Endodermal cell (in vitro differentiated cells): Measurements from ENCODE around the gene ZDHHC21. TPM values are rescaled to one million over a fixed set of nuclear protein-coding genes. Genes with fewer than 3 reads are reported as not detected.

Source experiments
- DNase-seq: peaks from one replicate; pipeline ENCODE4 v3.0.0-alpha.2; 2017
- H3K27ac ChIP-seq: 2 replicates; pipeline ENCODE4 v1.5.1; 2013; ENCODE audit warnings: mild to moderate bottlenecking, low read depth, low read length, moderate library complexity
- H3K27me3 ChIP-seq: 2 replicates; pipeline ENCODE4 v1.6.1; 2013; ENCODE audit warnings: mild to moderate bottlenecking, low read length, moderate library complexity; ENCODE audit not compliant: insufficient read depth, control insufficient read depth, poor library complexity, severe bottlenecking
- H3K36me3 ChIP-seq: 2 replicates; pipeline ENCODE4 v1.7.0; 2013; ENCODE audit warnings: mild to moderate bottlenecking, low read length, moderate library complexity; ENCODE audit not compliant: control insufficient read depth, insufficient read depth
- H3K4me1 ChIP-seq: one replicate; pipeline ENCODE4 v1.7.0; 2013; ENCODE audit warnings: low read length; ENCODE audit not compliant: control insufficient read depth, insufficient read depth
- H3K4me3 ChIP-seq: 2 replicates; pipeline ENCODE4 v1.5.1; 2013; ENCODE audit warnings: mild to moderate bottlenecking, low read length, moderate library complexity
- H3K9ac ChIP-seq: 2 replicates; pipeline ENCODE4 v1.6.1; 2013; ENCODE audit warnings: mild to moderate bottlenecking, low read length, moderate library complexity; ENCODE audit not compliant: poor library complexity, severe bottlenecking; ENCODE audit errors: extremely low read depth
- H3K9me3 ChIP-seq: 2 replicates; pipeline ENCODE4 v1.6.1; 2013; ENCODE audit warnings: mild to moderate bottlenecking, low read length, moderate library complexity; ENCODE audit not compliant: control insufficient read depth
- H3K27ac Mint-ChIP-seq: 2 replicates; pipeline ENCODE4 v1.8.0; 2020; ENCODE audit warnings: mixed read lengths
- H3K27me3 Mint-ChIP-seq: 2 replicates; pipeline ENCODE4 v1.8.0; 2021; ENCODE audit warnings: mild to moderate bottlenecking, mixed read lengths; ENCODE audit not compliant: insufficient read depth
- H3K36me3 Mint-ChIP-seq: 2 replicates; pipeline ENCODE4 v1.8.0; 2020; ENCODE audit warnings: low read depth, mixed read lengths
- H3K4me1 Mint-ChIP-seq: 2 replicates; pipeline ENCODE4 v1.8.0; 2020; ENCODE audit warnings: mixed read lengths
- H3K4me3 Mint-ChIP-seq: 2 replicates; pipeline ENCODE4 v1.8.0; 2020; ENCODE audit warnings: mild to moderate bottlenecking, moderate library complexity, mixed read lengths
- H3K9me3 Mint-ChIP-seq: 2 replicates; pipeline ENCODE4 v1.8.0; 2020; ENCODE audit warnings: mild to moderate bottlenecking, mixed read lengths
- CTCF ChIP-seq: fragments of 200-600 bp; sonication (generic); conservative IDR thresholded peaks from 2 replicates; pipeline ENCODE4 v1.5.0; 2021; ENCODE audit warnings: antibody characterized with exemption, mild to moderate bottlenecking
- WGBS, 2 experiments: methylation state at CpG; one replicate each; pipeline versions ENCODE4 v1.1.5 to v1.1.7; 2013; ENCODE audit warnings: missing lambda C conversion rate in 2 of 2, mixed read lengths in 1 of 2; ENCODE audit not compliant: insufficient coverage in 1 of 2, insufficient read length in 1 of 2; 5-methylcytosine and 5-hydroxymethylcytosine counted together
- total RNA-seq, 2 donors: library from RNA; stranded (reverse); fragmentation: NEBNext Ultra II Directional in 1 of 2; extraction: Animal tissue kit (Norgen Biotek cat#: 25700) in 1 of 2; gene quantifications; 2 replicates in 1 of 2; 3 replicates in 1 of 2; pipeline ENCODE4 v1.2.1, GENCODE V29; 2021

Gene ZDHHC21
- total RNA-seq, 2 donors from 2014 or later: 17.1 to 18.6 TPM

GRCh38 chr9:14616188-14616982 is 76.8 kb downstream of the ZDHHC21 start:
- Mint-ChIP-seq H3K4me1 (peaks cover 2% of the 10 kb centered on the region), H3K27ac (no peak overlapping the region), H3K36me3 (peaks cover 8% of the 10 kb centered on the region), H3K4me3 (no peak overlapping the region), H3K27me3 (no peaks in the 10 kb centered on the region), H3K9me3 (no peaks in the 10 kb centered on the region)
- H3K4me1 ChIP-seq: no peaks in the 10 kb centered on the region
- WGBS, 2 experiments: 63% methylated on average over 2 of the region's 3 CpGs; no CpG with 5 or more reads in 1 of the 2 experiments
- peak; percentile 89 for TF ChIP-seq CTCF
- no peaks in the 10 kb centered on the region for H3K9me3 ChIP-seq
- H3K9ac ChIP-seq: no peak overlapping the region
- no peak overlapping the region for H3K4me3 ChIP-seq
- no peak for DNase-seq
- H3K27me3 ChIP-seq: no peaks in the 10 kb centered on the region
- peaks cover 70% of the 10 kb centered on the region for H3K36me3 ChIP-seq
- no peak overlapping the region for H3K27ac ChIP-seq

- 90% methylated on average over 2 of the region's 2 CpGs; no CpG with 5 or more reads in 1 of the 2 experiments for WGBS, 2 experiments
- H3K9ac ChIP-seq: no peak overlapping the region
Observed at GRCh38 chr9:14608540-14608939, 84.7 kb downstream of the ZDHHC21 start.

GRCh38 chr9:14597171-14597799 is 95.9 kb downstream of the ZDHHC21 start:
- Histone ChIP-seq H3K27ac (no peak overlapping the region), H3K9me3 (peaks cover 14% of the 10 kb centered on the region), H3K9ac (no peak overlapping the region), H3K36me3 (peaks cover 26% of the 10 kb centered on the region), H3K4me1 (no peaks in the 10 kb centered on the region), H3K4me3 (no peak overlapping the region), H3K27me3 (no peaks in the 10 kb centered on the region)
- WGBS, 2 experiments: 95 to 100% methylated on average over 2 to 7 of the region's 7 CpGs
- Mint-ChIP-seq H3K36me3 (peaks cover 63% of the 10 kb centered on the region), H3K4me1 (peaks cover 2% of the 10 kb centered on the region), H3K4me3 (no peak overlapping the region), H3K27ac (peak overlapping the region; percentile 10), H3K27me3 (no peaks in the 10 kb centered on the region), H3K9me3 (peaks cover 21% of the 10 kb centered on the region)
- TF ChIP-seq CTCF: no peak
- DNase-seq: no peak

More at GRCh38 chr9:14608540-14608939, 84.7 kb downstream of the ZDHHC21 start:
- H3K4me3 Mint-ChIP-seq: no peak overlapping the region
- peaks cover 24% of the 10 kb centered on the region for H3K36me3 Mint-ChIP-seq
- Histone ChIP-seq H3K4me1 (no peaks in the 10 kb centered on the region), H3K27ac (no peak overlapping the region), H3K27me3 (no peaks in the 10 kb centered on the region), H3K36me3 (peaks cover 35% of the 10 kb centered on the region), H3K9me3 (no peaks in the 10 kb centered on the region), H3K4me3 (no peak overlapping the region)
- no peaks in the 10 kb centered on the region for H3K9me3 Mint-ChIP-seq
- H3K27ac Mint-ChIP-seq: no peak overlapping the region
- no peak for TF ChIP-seq CTCF
- no peak for DNase-seq
- H3K4me1 Mint-ChIP-seq: no peaks in the 10 kb centered on the region
- H3K27me3 Mint-ChIP-seq: no peaks in the 10 kb centered on the region
